ENCODE data around the gene SSBP3.
A peak's percentile ranks its signal among the peaks of the same experiment; 100 is the strongest.
"Not testable (repeated sequence)": the region's sequence is repeated elsewhere in the genome, so short reads cannot be mapped to it uniquely, and the experiment has no call there.

Gene SSBP3

GRCh38 chr1:54239035-54239383 is 167.2 kb downstream of the SSBP3 start:
- TF ChIP-seq CTCF (IDR thresholded peaks at IDR 0.05), result no peak
- no peaks in the 10 kb centered on the region for H3K9me3 ChIP-seq
- peaks cover 0 to 24% (median 7%) of the 10 kb centered on the region in 4 donors for H3K4me1 ChIP-seq
- H3K4me3 ChIP-seq, result no peak overlapping the region
- intact Hi-C loops (cut with DNase I; ENCODE audit: low total_unique reads), result loop anchor here (10.0 kb wide), 1 partner anchor 114 kb away; no protein-coding TSS in a partner anchor
- DNase-seq, result no peak
- no peaks in the 10 kb centered on the region for H3K27me3 ChIP-seq
- H3K36me3 ChIP-seq, result peaks cover 44 to 82% (median 56%) of the 10 kb centered on the region in 3 donors
- H3K27ac ChIP-seq, result peak overlapping the region; percentile 18 to 62

GRCh38 chr1:54238353-54239034 is 167.7 kb downstream of the SSBP3 start:
- peaks cover 43 to 79% (median 56%) of the 10 kb centered on the region in 3 donors for H3K36me3 ChIP-seq

GRCh38 chr1:54237586-54237985 is 168.6 kb downstream of the SSBP3 start:
- H3K4me3 ChIP-seq, result no peak overlapping the region
- peaks cover 0 to 24% (median 7%) of the 10 kb centered on the region in 4 donors for H3K4me1 ChIP-seq
- H3K27me3 ChIP-seq, result no peaks in the 10 kb centered on the region
- intact Hi-C loops (cut with DNase I; ENCODE audit: low total_unique reads), result loop anchor here (10.0 kb wide), 1 partner anchor 113 kb away; no protein-coding TSS in a partner anchor
- no peaks in the 10 kb centered on the region for H3K9me3 ChIP-seq
- peaks cover 34 to 78% (median 50%) of the 10 kb centered on the region in 3 donors for H3K36me3 ChIP-seq
- no peak overlapping the region for H3K27ac ChIP-seq
- DNase-seq, result no peak
- TF ChIP-seq CTCF (IDR thresholded peaks at IDR 0.05), result no peak

More at GRCh38 chr1:54238353-54239034, 167.7 kb downstream of the SSBP3 start:
- Histone ChIP-seq H3K9me3 (no peaks in the 10 kb centered on the region), H3K4me3 (no peak overlapping the region), H3K27ac (peak overlapping the region in 1 of 2 donors; percentile 62), H3K4me1 (peaks cover 0 to 24% (median 7%) of the 10 kb centered on the region in 4 donors), H3K27me3 (no peaks in the 10 kb centered on the region)
- intact Hi-C loops (cut with DNase I; ENCODE audit: low total_unique reads), result loop anchor here (10.0 kb wide), 1 partner anchor 114 kb away; no protein-coding TSS in a partner anchor
- DNase-seq, result no peak
- no peak for TF ChIP-seq CTCF (IDR thresholded peaks at IDR 0.05)

- Histone ChIP-seq H3K36me3 (peaks cover 29 to 54% (median 43%) of the 10 kb centered on the region in 3 donors), H3K4me3 (no peak overlapping the region), H3K27me3 (no peaks in the 10 kb centered on the region), H3K9me3 (no peaks in the 10 kb centered on the region), H3K27ac (no peak overlapping the region), H3K4me1 (peaks cover 0 to 7% (median 2%) of the 10 kb centered on the region in 4 donors)
- intact Hi-C loops (cut with DNase I; ENCODE audit: low total_unique reads), result loop anchor here (10.0 kb wide), 1 partner anchor 109 kb away; no protein-coding TSS in a partner anchor
- no peak for TF ChIP-seq CTCF (IDR thresholded peaks at IDR 0.05)
- no peak for DNase-seq
Measured at GRCh38 chr1:54234284-54234683, 171.9 kb downstream of the SSBP3 start.

GRCh38 chr1:54233196-54233595 is 173.0 kb downstream of the SSBP3 start:
- not testable (repeated sequence) for H3K4me3 ChIP-seq, H3K27ac ChIP-seq, DNase-seq, H3K9me3 ChIP-seq, H3K27me3 ChIP-seq
- H3K36me3 ChIP-seq, result peaks cover 20 to 54% (median 40%) of the 10 kb centered on the region in 3 donors
- intact Hi-C loops (cut with DNase I; ENCODE audit: low total_unique reads), result loop anchor here (10.0 kb wide), 1 partner anchor 108 kb away; no protein-coding TSS in a partner anchor
- H3K4me1 ChIP-seq, result peaks cover 0 to 17% (median 10%) of the 10 kb centered on the region in 4 donors

Data from tibial artery (tissue), 4 donors.